Liver (tissue), 9 donors: ENCODE results near the gene NCR2. TPM values are rescaled to one million over a fixed set of nuclear protein-coding genes. Genes with fewer than 3 reads are reported as not detected.
A peak's percentile ranks its signal among the peaks of the same experiment; 100 is the strongest.

ENCODE experiments used
- DNase-seq: peaks from one replicate; pipeline ENCODE4 v3.0.0-alpha.2; 2017; ENCODE audit warnings: low spot score
- H3K27ac ChIP-seq, 2 donors: one replicate each; pipeline ENCODE4 v1.7.0; 2013; ENCODE audit warnings: inconsistent platforms in 2 of 2, low read length in 2 of 2, control low read depth in 1 of 2, low read depth in 1 of 2, mild to moderate bottlenecking in 1 of 2
- H3K27me3 ChIP-seq, 4 donors: one replicate each; pipeline versions ENCODE4 v1.6.1 to v1.7.0; 2013; ENCODE audit warnings: low read length in 3 of 4, inconsistent platforms in 1 of 4, mild to moderate bottlenecking in 1 of 4, moderate library complexity in 1 of 4; ENCODE audit not compliant: control insufficient read depth in 4 of 4, insufficient read depth in 4 of 4
- H3K36me3 ChIP-seq, 4 donors: one replicate each; pipeline versions ENCODE4 v1.6.1 to v1.7.0; 2013; ENCODE audit warnings: low read length in 3 of 4, mild to moderate bottlenecking in 3 of 4, low read depth in 1 of 4, moderate library complexity in 1 of 4; ENCODE audit not compliant: control insufficient read depth in 4 of 4, insufficient read depth in 3 of 4
- H3K4me1 ChIP-seq, 4 donors: one replicate each; pipeline versions ENCODE4 v1.6.1 to v1.7.0; 2013; ENCODE audit warnings: low read length in 3 of 4, mild to moderate bottlenecking in 3 of 4, moderate library complexity in 1 of 4; ENCODE audit not compliant: control insufficient read depth in 4 of 4, insufficient read depth in 4 of 4
- H3K4me3 ChIP-seq, 3 donors: one replicate each; pipeline versions ENCODE4 v1.6.1 to v1.7.0; 2013; ENCODE audit warnings: low read length in 3 of 3, control low read depth in 1 of 3, low read depth in 1 of 3, mild to moderate bottlenecking in 1 of 3
- H3K9ac ChIP-seq, 2 donors: one replicate each; pipeline ENCODE4 v1.7.0; 2013; ENCODE audit warnings: low read length in 2 of 2, mild to moderate bottlenecking in 2 of 2, moderate library complexity in 2 of 2, control low read depth in 1 of 2, low read depth in 1 of 2
- H3K9me3 ChIP-seq, 4 donors: one replicate each; pipeline versions ENCODE4 v1.6.1 to v1.7.0; 2013; ENCODE audit warnings: low read length in 3 of 4; ENCODE audit not compliant: control insufficient read depth in 4 of 4
- ATF3 ChIP-seq: IDR thresholded peaks from 2 replicates; pipeline ENCODE4 v1.6.1; 2016; ENCODE audit warnings: antibody characterized with exemption
- EGR1 ChIP-seq, 2 donors: IDR thresholded peaks; 2 replicates each; pipeline ENCODE4 v1.6.1; 2016 to 2018; ENCODE audit warnings: antibody characterized with exemption in 2 of 2, low read depth in 2 of 2
- FOXA2 ChIP-seq: IDR thresholded peaks from 2 replicates; pipeline ENCODE4 v1.6.1; 2016; ENCODE audit warnings: antibody characterized with exemption
- GABPA ChIP-seq, 2 donors: IDR thresholded peaks in 1 of 2; conservative IDR thresholded peaks in 1 of 2; 2 replicates each; pipeline ENCODE4 v1.6.1; 2016; ENCODE audit warnings: antibody characterized with exemption in 2 of 2, mild to moderate bottlenecking in 1 of 2, moderate library complexity in 1 of 2
- HNF4G ChIP-seq: IDR thresholded peaks from 2 replicates; pipeline ENCODE4 v1.6.1; 2016; ENCODE audit warnings: antibody characterized with exemption
- JUND ChIP-seq, 2 donors: IDR thresholded peaks; 2 replicates each; pipeline ENCODE4 v1.6.1; 2016; ENCODE audit warnings: antibody characterized with exemption in 2 of 2
- MAX ChIP-seq: IDR thresholded peaks from 2 replicates; pipeline ENCODE4 v1.6.1; 2016; ENCODE audit warnings: antibody characterized with exemption
- NR2F2 ChIP-seq: IDR thresholded peaks from 2 replicates; pipeline ENCODE4 v1.6.1; 2016; ENCODE audit warnings: antibody characterized with exemption
- RAD21 ChIP-seq, 2 donors: IDR thresholded peaks; 2 replicates each; pipeline ENCODE4 v1.6.1; 2016; ENCODE audit warnings: antibody characterized with exemption in 2 of 2, mild to moderate bottlenecking in 2 of 2
- REST ChIP-seq: IDR thresholded peaks from 2 replicates; pipeline ENCODE4 v1.6.1; 2016; ENCODE audit warnings: antibody characterized with exemption, mild to moderate bottlenecking
- RXRA ChIP-seq, 2 donors: IDR thresholded peaks; 2 replicates each; pipeline ENCODE4 v1.6.1; 2017 to 2018; ENCODE audit warnings: antibody characterized with exemption in 2 of 2, mild to moderate bottlenecking in 1 of 2
- SP1 ChIP-seq: IDR thresholded peaks from 2 replicates; pipeline ENCODE4 v1.6.1; 2018; ENCODE audit warnings: antibody characterized with exemption, mild to moderate bottlenecking
- TAF1 ChIP-seq: conservative IDR thresholded peaks from 2 replicates; pipeline ENCODE4 v1.6.1; 2016; ENCODE audit warnings: antibody characterized with exemption, mild to moderate bottlenecking
- YY1 ChIP-seq: IDR thresholded peaks from 2 replicates; pipeline ENCODE4 v1.6.1; 2016; ENCODE audit warnings: antibody characterized with exemption, mild to moderate bottlenecking
- WGBS: extraction: QIAGEN DNeasy Blood & Tissue Kit; methylation state at CpG from one replicate; pipeline ENCODE4 v1.1.7; 2013; 5-methylcytosine and 5-hydroxymethylcytosine counted together
- polyA plus RNA-seq, 2 donors: library from polyadenylated mRNA; stranded (reverse) in 1 of 2; unstranded in 1 of 2; fragments of 200-250 nt in 1 of 2; fragments of >200 nt in 1 of 2; fragmentation: Nextera tagmentation in 1 of 2; extraction: Ambion mirVana in 1 of 2; gene quantifications; one replicate each; pipeline versions ENCODE4 v1.2.1 to v1.2.3, GENCODE V29; 2013 to 2015
- total RNA-seq, 2 donors: library from RNA; depleted of rRNA; stranded (reverse); fragments of >200 nt; gene quantifications; one replicate each; pipeline ENCODE4 v1.2.3, GENCODE V29; 2014
- TF ChIP-seq, protein P1 (sequence below): fragments of 150-350 bp; IDR thresholded peaks from 2 replicates; pipeline ENCODE4 v1.5.1; 2017; ENCODE audit warnings: improper control_type of control experiment, low read depth, low read length; ENCODE audit not compliant: missing input control
- TF ChIP-seq, protein P2 (sequence below): IDR thresholded peaks from 2 replicates; pipeline ENCODE4 v1.6.1; 2016; ENCODE audit warnings: antibody characterized with exemption
- donor health status: healthy.
- donor health status: healthy.
- donor health status: healthy.
- donor health status: healthy.
- donor health status: healthy.

NCR2 gene
- total and polyA plus RNA-seq, 4 donors = not detected

DNA sequence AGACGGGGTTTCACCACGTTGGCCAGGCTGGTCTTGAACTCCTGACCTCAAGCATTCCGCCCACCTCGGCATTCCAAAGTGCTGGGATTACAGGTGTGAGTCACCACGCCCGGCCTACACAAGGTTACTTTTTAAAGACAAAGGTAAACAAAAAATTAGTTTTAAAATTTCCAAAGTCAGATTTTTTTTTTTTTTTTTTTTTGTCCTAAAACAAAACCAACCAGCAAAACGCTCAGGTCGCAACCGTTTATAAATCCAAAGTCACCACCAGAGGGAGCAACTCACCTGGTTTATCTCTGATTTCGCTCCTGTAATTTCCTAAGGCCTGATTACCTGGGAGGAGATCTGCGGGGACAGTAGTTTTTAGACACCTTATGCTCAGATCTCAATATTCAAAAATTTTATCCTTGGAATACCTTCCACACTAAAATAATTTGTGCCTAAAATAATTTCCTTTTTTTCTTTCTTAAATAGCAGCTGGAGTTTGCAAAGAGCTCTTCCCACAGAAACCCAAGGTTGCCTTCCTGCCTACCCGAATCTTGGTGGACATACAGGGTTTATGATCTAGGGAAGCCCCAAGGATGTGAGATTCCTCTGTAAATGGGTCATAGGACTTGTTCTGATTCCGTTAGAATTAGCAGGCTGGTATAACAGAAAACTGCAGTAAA, 29.1 kb upstream of the NCR2 start:
- no peak overlapping the region for H3K9ac ChIP-seq
- H3K27ac ChIP-seq = no peak overlapping the region
- H3K4me1 ChIP-seq = no peaks in the 10 kb centered on the region
- H3K9me3 ChIP-seq = no peaks in the 10 kb centered on the region
- peak; percentile 72 to 74 for TF ChIP-seq RAD21 (IDR thresholded peaks at IDR 0.05)
- TF ChIP-seq, protein P1, sequence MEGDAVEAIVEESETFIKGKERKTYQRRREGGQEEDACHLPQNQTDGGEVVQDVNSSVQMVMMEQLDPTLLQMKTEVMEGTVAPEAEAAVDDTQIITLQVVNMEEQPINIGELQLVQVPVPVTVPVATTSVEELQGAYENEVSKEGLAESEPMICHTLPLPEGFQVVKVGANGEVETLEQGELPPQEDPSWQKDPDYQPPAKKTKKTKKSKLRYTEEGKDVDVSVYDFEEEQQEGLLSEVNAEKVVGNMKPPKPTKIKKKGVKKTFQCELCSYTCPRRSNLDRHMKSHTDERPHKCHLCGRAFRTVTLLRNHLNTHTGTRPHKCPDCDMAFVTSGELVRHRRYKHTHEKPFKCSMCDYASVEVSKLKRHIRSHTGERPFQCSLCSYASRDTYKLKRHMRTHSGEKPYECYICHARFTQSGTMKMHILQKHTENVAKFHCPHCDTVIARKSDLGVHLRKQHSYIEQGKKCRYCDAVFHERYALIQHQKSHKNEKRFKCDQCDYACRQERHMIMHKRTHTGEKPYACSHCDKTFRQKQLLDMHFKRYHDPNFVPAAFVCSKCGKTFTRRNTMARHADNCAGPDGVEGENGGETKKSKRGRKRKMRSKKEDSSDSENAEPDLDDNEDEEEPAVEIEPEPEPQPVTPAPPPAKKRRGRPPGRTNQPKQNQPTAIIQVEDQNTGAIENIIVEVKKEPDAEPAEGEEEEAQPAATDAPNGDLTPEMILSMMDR = peak; percentile 61
- no peak for TF ChIP-seq HNF4G
- no peak for DNase-seq
- 20% methylated on average over 13 of the region's 13 CpGs for WGBS
- no peaks in the 10 kb centered on the region for H3K27me3 ChIP-seq
- no peaks in the 10 kb centered on the region for H3K36me3 ChIP-seq
- H3K4me3 ChIP-seq = no peak overlapping the region

- Histone ChIP-seq H3K9ac (no peak overlapping the region), H3K27ac (no peak overlapping the region), H3K36me3 (no peaks in the 10 kb centered on the region), H3K9me3 (no peaks in the 10 kb centered on the region), H3K4me3 (no peak overlapping the region), H3K4me1 (peaks cover 0 to 8% (median 5%) of the 10 kb centered on the region in 4 donors), H3K27me3 (peaks cover 0 to 10% (median 3%) of the 10 kb centered on the region in 4 donors)
- 54% methylated on average over 2 of the region's 2 CpGs for WGBS
- no peak for DNase-seq
- no peak for TF ChIP-seq FOXA2
Measured at GRCh38 chr6:41315203-41315602, 20.2 kb upstream of the NCR2 start.

- Histone ChIP-seq H3K4me3 (no peak overlapping the region), H3K9me3 (no peaks in the 10 kb centered on the region), H3K9ac (no peak overlapping the region), H3K36me3 (no peaks in the 10 kb centered on the region), H3K27ac (no peak overlapping the region), H3K27me3 (peaks cover 0 to 10% (median 3%) of the 10 kb centered on the region in 4 donors), H3K4me1 (peaks cover 0 to 8% (median 5%) of the 10 kb centered on the region in 4 donors)
- DNase-seq = no peak
- WGBS = 71% methylated on average over 1 of the region's 1 CpG
- no peak for TF ChIP-seq RAD21 (IDR thresholded peaks at IDR 0.05)
- TF ChIP-seq FOXA2 = no peak
- TF ChIP-seq SP1 = no peak
- TF ChIP-seq GABPA (IDR thresholded peaks at IDR 0.05 in 1 of 2, conservative IDR thresholded peaks at IDR 0.05 in 1 of 2) = no peak
- no peak for TF ChIP-seq REST
- no peak for TF ChIP-seq NR2F2
- no peak for TF ChIP-seq ATF3
- no peak for TF ChIP-seq RXRA (IDR thresholded peaks at IDR 0.05)
- no peak for TF ChIP-seq MAX
- no peak for TF ChIP-seq TAF1
- no peak for TF ChIP-seq YY1
- TF ChIP-seq, protein P2, sequence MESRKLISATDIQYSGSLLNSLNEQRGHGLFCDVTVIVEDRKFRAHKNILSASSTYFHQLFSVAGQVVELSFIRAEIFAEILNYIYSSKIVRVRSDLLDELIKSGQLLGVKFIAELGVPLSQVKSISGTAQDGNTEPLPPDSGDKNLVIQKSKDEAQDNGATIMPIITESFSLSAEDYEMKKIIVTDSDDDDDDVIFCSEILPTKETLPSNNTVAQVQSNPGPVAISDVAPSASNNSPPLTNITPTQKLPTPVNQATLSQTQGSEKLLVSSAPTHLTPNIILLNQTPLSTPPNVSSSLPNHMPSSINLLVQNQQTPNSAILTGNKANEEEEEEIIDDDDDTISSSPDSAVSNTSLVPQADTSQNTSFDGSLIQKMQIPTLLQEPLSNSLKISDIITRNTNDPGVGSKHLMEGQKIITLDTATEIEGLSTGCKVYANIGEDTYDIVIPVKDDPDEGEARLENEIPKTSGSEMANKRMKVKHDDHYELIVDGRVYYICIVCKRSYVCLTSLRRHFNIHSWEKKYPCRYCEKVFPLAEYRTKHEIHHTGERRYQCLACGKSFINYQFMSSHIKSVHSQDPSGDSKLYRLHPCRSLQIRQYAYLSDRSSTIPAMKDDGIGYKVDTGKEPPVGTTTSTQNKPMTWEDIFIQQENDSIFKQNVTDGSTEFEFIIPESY = no peak
- TF ChIP-seq EGR1 (IDR thresholded peaks at IDR 0.05; ENCODE audit: low read depth in 2 of 2) = no peak
- TF ChIP-seq, protein P1 = no peak
- TF ChIP-seq JUND (IDR thresholded peaks at IDR 0.05) = no peak
Measured at GRCh38 chr6:41315943-41316620, 19.3 kb upstream of the NCR2 start.
